ENCODE measurements around the gene STAT6. TPM values are rescaled to one million over a fixed set of nuclear protein-coding genes. Genes with fewer than 3 reads are reported as not detected.

The STAT6 gene
- total RNA-seq, 1 experiment from 2014 or later, result 122 TPM

DNA sequence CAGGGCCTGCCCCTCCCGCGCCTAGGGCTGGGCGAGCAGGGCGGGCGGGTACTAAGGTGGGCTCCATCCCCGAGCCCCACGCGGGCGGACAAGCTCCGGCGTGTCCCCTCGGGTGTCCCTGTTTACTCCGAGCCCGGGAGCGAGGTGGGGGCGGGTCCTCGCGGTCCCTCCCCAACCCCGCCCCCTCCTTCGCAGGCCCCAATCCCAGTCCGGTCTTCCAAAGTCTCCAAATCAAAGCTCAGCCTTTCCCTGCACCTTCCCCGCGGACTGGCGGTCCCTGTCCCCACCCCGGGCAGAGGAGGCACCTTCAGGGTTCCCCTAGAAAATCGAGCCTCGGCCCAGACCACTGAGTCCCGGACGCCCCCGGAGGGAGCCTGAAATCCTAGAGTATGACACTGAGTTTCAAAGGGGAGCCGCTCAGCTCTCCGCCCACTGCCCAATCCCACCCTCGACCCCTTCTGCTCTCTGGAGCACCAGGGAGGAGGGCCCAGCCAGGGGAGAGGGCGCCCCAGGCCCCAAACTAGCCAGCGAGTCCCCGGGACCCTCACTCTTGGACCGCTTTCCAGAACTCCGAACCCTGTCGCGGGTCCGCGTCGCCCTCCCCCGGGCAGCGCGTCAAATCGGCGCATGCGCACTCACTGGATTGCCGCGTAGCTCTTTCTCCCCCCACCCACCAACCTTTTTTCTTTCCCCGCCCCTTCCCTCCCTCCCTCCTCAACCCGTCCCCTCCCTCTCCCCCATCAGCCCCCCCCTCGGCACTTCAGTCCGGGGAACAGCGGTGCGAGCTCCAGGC lies 16.8 kb upstream of the STAT6 start, which contains the start of gene LRP1:
TSS of gene LRP1 (plus strand) at position 758 of the 793 bp plus-strand sequence. CDS start 482 bp downstream, outside the sequence.
- DNase-seq, result peak; percentile 68 to 80
- no peaks in the 10 kb centered on the region for H3K36me3 ChIP-seq (ENCODE audit: low read depth)
- H3K79me2 ChIP-seq (ENCODE audit: low read depth), result no peaks in the 10 kb centered on the region
- intact Hi-C loops (cut with micrococcal nuclease; ENCODE audit: unreplicated experiment), result loop anchor here (1.0 kb wide), 3 partner anchors 39 to 115 kb away; partner anchors contain the start of gene NAB2
- CTCF ChIA-PET, result interaction anchor here (0.6 to 2.4 kb wide), 12 partner anchors 10 to 174 kb away, joined by 3 to 40 read pairs (median 4); partner anchors contain the start of genes STAC3 and STAT6
- POLR2A ChIA-PET (ENCODE audit: unreplicated experiment), result interaction anchor here (0.5 to 1.8 kb wide), 20 partner anchors 8 to 939 kb away, joined by 3 to 27 read pairs (median 6); partner anchors contain the start of genes SMARCC2 and STAT6
- no peaks in the 10 kb centered on the region for H3K9me2 ChIP-seq (ENCODE audit: insufficient read depth)
- H3K4me3 ChIP-seq, result peak within 1 kb of the TSS; percentile 97
- BruUV-seq (replicated peaks), result no TSS peak
- no peak for TF ChIP-seq EZH2 (IDR thresholded peaks at IDR 0.05; ENCODE audit: low read depth)
- no peaks in the 10 kb centered on the region for H4K20me1 ChIP-seq (ENCODE audit: insufficient read depth)
- no peaks in the 10 kb centered on the region for H3K27me3 ChIP-seq (ENCODE audit: insufficient read depth, low read depth)
- peak within 1 kb of the TSS; percentile 98 for H2AFZ ChIP-seq
- peaks cover 8% of the 10 kb centered on the region for H3K4me1 ChIP-seq (replicated peaks; ENCODE audit: insufficient read depth)
- H3F3A ChIP-seq (ENCODE audit: insufficient read depth, low read depth), result peaks cover 15% of the 10 kb centered on the region
- H3K9me3 ChIP-seq (ENCODE audit: insufficient read depth, low read depth), result no peaks in the 10 kb centered on the region
- H3K27ac ChIP-seq, result peak within 1 kb of the TSS; percentile 44
- H3K4me2 ChIP-seq, result peak within 1 kb of the TSS; percentile 87

DNA sequence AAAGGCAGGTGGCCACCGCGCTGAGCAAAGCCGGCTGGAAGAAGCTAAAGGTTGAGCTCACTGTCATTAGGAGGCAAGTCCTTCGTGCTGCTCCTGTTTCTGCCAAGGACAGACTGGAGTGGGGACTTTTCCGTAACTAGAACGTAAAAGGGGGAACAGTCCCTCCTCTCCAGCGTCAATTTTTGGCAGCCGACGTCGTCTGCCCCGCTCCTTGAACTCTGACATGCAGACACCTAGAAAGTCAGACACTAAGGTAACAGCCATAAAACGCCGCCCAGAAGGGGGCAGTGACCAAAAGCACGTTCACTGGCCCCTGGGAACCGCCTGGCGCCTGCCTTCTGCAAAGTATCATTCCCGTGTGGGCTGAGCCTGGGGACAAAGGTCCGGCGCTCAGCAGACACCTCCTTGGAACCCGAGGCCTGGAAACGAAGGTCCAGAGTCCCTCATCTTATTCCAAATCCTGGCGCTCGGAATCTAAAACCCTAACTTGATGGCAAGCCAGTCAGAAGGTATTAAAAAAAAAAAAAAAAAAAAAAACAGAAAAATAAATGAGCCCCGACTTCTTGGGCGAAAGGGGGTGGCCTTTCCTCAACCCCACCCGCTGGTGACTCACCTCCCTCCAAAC lies 16.1 kb upstream of the STAT6 start:
- peak overlapping the region; percentile 44 for H3K27ac ChIP-seq
- peak overlapping the region; percentile 97 for H3K4me3 ChIP-seq
- peak overlapping the region; percentile 98 for H2AFZ ChIP-seq
- intact Hi-C loops (cut with micrococcal nuclease; ENCODE audit: unreplicated experiment), result loop anchor here (1.0 kb wide), 3 partner anchors 38 to 116 kb away; partner anchors contain the start of gene NAB2
- H3K4me2 ChIP-seq, result peak overlapping the region; percentile 87
- peaks cover 15% of the 10 kb centered on the region for H3F3A ChIP-seq (ENCODE audit: insufficient read depth, low read depth)
- no peaks in the 10 kb centered on the region for H3K9me2 ChIP-seq (ENCODE audit: insufficient read depth)
- H3K27me3 ChIP-seq (ENCODE audit: insufficient read depth, low read depth), result no peaks in the 10 kb centered on the region
- H3K79me2 ChIP-seq (ENCODE audit: low read depth), result no peaks in the 10 kb centered on the region
- no peaks in the 10 kb centered on the region for H3K9me3 ChIP-seq (ENCODE audit: insufficient read depth, low read depth)
- TF ChIP-seq, protein P1, sequence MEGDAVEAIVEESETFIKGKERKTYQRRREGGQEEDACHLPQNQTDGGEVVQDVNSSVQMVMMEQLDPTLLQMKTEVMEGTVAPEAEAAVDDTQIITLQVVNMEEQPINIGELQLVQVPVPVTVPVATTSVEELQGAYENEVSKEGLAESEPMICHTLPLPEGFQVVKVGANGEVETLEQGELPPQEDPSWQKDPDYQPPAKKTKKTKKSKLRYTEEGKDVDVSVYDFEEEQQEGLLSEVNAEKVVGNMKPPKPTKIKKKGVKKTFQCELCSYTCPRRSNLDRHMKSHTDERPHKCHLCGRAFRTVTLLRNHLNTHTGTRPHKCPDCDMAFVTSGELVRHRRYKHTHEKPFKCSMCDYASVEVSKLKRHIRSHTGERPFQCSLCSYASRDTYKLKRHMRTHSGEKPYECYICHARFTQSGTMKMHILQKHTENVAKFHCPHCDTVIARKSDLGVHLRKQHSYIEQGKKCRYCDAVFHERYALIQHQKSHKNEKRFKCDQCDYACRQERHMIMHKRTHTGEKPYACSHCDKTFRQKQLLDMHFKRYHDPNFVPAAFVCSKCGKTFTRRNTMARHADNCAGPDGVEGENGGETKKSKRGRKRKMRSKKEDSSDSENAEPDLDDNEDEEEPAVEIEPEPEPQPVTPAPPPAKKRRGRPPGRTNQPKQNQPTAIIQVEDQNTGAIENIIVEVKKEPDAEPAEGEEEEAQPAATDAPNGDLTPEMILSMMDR (conservative IDR thresholded peaks at IDR 0.05), result peak; percentile 60
- TF ChIP-seq EZH2 (IDR thresholded peaks at IDR 0.05; ENCODE audit: low read depth), result no peak
- H4K20me1 ChIP-seq (ENCODE audit: insufficient read depth), result no peaks in the 10 kb centered on the region
- no peaks in the 10 kb centered on the region for H3K36me3 ChIP-seq (ENCODE audit: low read depth)
- DNase-seq, result peak; percentile 71 to 77
- H3K4me1 ChIP-seq (replicated peaks; ENCODE audit: insufficient read depth), result peaks cover 8% of the 10 kb centered on the region
- CTCF ChIA-PET, result interaction anchor here (0.6 to 2.4 kb wide), 9 partner anchors 9 to 126 kb away, joined by 3 to 40 read pairs (median 10); partner anchors contain the start of gene STAT6
- TSS peak; percentile 77 for BruUV-seq (replicated peaks)
- POLR2A ChIA-PET (ENCODE audit: unreplicated experiment), result interaction anchor here (0.5 to 1.8 kb wide), 7 partner anchors 15 to 466 kb away, joined by 3 to 27 read pairs (median 9); partner anchors contain the start of gene NAB2

DNA sequence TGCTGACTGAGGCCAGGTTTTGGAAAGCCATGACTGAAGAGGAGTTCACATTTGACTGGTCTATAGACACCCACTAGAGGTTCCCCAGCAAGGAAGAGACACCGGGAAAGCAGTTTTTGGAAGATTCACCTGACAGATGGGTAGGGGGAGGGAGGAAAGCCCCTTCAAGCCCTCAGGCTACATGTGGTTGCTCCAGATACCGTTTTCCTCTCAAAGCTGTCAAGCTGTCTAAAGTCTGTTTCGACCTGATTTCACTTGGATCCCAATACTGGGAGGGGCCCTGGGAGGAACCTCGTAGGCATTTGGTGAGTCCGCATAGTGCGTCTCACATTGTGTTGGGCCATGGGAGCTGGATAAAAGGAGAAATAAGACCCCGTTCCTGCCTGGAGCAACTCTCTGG lies 15.4 kb upstream of the STAT6 start:
- H3K27me3 ChIP-seq (ENCODE audit: insufficient read depth, low read depth), result no peaks in the 10 kb centered on the region
- H3K4me3 ChIP-seq, result peak overlapping the region; percentile 97
- peaks cover 8% of the 10 kb centered on the region for H3K4me1 ChIP-seq (replicated peaks; ENCODE audit: insufficient read depth)
- peaks cover 15% of the 10 kb centered on the region for H3F3A ChIP-seq (ENCODE audit: insufficient read depth, low read depth)
- no peaks in the 10 kb centered on the region for H3K9me3 ChIP-seq (ENCODE audit: insufficient read depth, low read depth)
- H4K20me1 ChIP-seq (ENCODE audit: insufficient read depth), result no peaks in the 10 kb centered on the region
- intact Hi-C loops (cut with micrococcal nuclease; ENCODE audit: unreplicated experiment), result no loop called here
- no peaks in the 10 kb centered on the region for H3K79me2 ChIP-seq (ENCODE audit: low read depth)
- no peak overlapping the region for H3K27ac ChIP-seq
- CTCF ChIA-PET, result interaction anchor here (0.6 to 2.4 kb wide), 3 partner anchors 49 to 57 kb away, joined by 3 to 40 read pairs (median 13); no protein-coding TSS in a partner anchor
- H3K9me2 ChIP-seq (ENCODE audit: insufficient read depth), result no peaks in the 10 kb centered on the region
- no TSS peak for BruUV-seq (replicated peaks)
- peak overlapping the region; percentile 98; the same call in 1 of the 2 replicates for H2AFZ ChIP-seq
- TF ChIP-seq, protein P1 (conservative IDR thresholded peaks at IDR 0.05), result no peak
- TF ChIP-seq EZH2 (IDR thresholded peaks at IDR 0.05; ENCODE audit: low read depth), result no peak
- peak overlapping the region; percentile 87 for H3K4me2 ChIP-seq
- no peaks in the 10 kb centered on the region for H3K36me3 ChIP-seq (ENCODE audit: low read depth)
- no peak for DNase-seq
- POLR2A ChIA-PET (ENCODE audit: unreplicated experiment), result no interaction called here
